GM13977 (cell line): ENCODE measurements around the gene GNG2.

ENCODE experiments used
- DNase-seq: peaks from one replicate; pipeline ENCODE4 v3.0.0; 2012; ENCODE audit warnings: low spot score
- in situ Hi-C: fragments of 300-500 bp; cut with MboI; formaldehyde crosslinking; loops from one replicate; pipeline ENCODE4 v1.12.0; 2022; ENCODE audit warnings: low sequenced_read_pairs, low pct_unique_long_range_greater_than_20kb, mixed read lengths, inconsistent platforms; ENCODE audit not compliant: unreplicated experiment
- TF ChIP-seq, protein P1 (sequence below): IDR thresholded peaks from 2 replicates; pipeline ENCODE4 v1.5.1; 2012; ENCODE audit warnings: mild to moderate bottlenecking, control low read depth; ENCODE audit not compliant: insufficient read depth; ENCODE audit errors: extremely low read depth, missing control alignments

Gene GNG2

GRCh38 chr14:51880835-51881580, 20.6 kb downstream of the GNG2 start:
- in situ Hi-C loops, result no loop called here
- no peak for DNase-seq
- TF ChIP-seq, protein P1, sequence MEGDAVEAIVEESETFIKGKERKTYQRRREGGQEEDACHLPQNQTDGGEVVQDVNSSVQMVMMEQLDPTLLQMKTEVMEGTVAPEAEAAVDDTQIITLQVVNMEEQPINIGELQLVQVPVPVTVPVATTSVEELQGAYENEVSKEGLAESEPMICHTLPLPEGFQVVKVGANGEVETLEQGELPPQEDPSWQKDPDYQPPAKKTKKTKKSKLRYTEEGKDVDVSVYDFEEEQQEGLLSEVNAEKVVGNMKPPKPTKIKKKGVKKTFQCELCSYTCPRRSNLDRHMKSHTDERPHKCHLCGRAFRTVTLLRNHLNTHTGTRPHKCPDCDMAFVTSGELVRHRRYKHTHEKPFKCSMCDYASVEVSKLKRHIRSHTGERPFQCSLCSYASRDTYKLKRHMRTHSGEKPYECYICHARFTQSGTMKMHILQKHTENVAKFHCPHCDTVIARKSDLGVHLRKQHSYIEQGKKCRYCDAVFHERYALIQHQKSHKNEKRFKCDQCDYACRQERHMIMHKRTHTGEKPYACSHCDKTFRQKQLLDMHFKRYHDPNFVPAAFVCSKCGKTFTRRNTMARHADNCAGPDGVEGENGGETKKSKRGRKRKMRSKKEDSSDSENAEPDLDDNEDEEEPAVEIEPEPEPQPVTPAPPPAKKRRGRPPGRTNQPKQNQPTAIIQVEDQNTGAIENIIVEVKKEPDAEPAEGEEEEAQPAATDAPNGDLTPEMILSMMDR, result no peak

- in situ Hi-C loops, result no loop called here
- TF ChIP-seq, protein P1, result no peak
- no peak for DNase-seq
Observed at GRCh38 chr14:51881636-51882035, 21.2 kb downstream of the GNG2 start.

DNA sequence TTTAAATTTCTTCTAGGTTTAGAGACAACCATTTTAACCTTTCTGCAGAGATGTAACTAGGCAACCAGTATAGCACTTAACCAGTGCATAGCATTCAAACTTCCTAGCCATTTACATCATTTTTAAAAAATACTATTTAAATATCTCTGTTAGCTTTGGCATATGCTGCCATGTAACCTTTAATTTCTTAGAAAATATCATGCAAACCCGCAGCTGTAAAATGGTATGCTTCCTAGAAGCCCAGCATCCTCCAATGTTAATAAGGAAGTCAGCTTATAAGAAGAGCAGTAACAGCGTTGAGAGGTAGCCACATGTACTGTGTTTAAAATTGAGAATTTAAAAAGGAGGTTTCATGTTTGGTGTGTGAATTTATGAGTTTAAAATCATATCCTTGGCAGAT, 22.8 kb downstream of the GNG2 start:
- in situ Hi-C loops, result no loop called here
- DNase-seq, result no peak
- TF ChIP-seq, protein P1, result no peak

- TF ChIP-seq, protein P1, result no peak
- in situ Hi-C loops, result no loop called here
- no peak for DNase-seq
Observed at GRCh38 chr14:51884086-51884927, 23.9 kb downstream of the GNG2 start.

GRCh38 chr14:51889851-51890250, 29.4 kb downstream of the GNG2 start:
- no peak for DNase-seq
- TF ChIP-seq, protein P1, result no peak
- in situ Hi-C loops, result no loop called here

- TF ChIP-seq, protein P1, result no peak
- in situ Hi-C loops, result no loop called here
- DNase-seq, result no peak
Observed at GRCh38 chr14:51894250-51894649, 33.8 kb downstream of the GNG2 start.
